Natural killer cell (primary cell): Measurements from ENCODE around the gene CENPB. TPM values are rescaled to one million over a fixed set of nuclear protein-coding genes. Genes with fewer than 3 reads are reported as not detected.
"Not testable (repeated sequence)": the region's sequence is repeated elsewhere in the genome, so short reads cannot be mapped to it uniquely, and the experiment has no call there.

Source experiments
- ATAC-seq, 3 donors: fragments of 150-1000 bp in 2 of 3; fragments of 200-7000 bp in 1 of 3; cut with Tn5 transposase; 1 replicate in 1 of 3; 2 replicates in 2 of 3; pipeline ENCODE4 v1.10.0; 2021; ENCODE audit warnings: mild to moderate bottlenecking in 2 of 3, moderate library complexity in 2 of 3
- DNase-seq, 2 donors: peaks; one replicate each; pipeline versions ENCODE4 v3.0.0 to v3.0.0-alpha.2; 2013 to 2021; ENCODE audit warnings: mixed read lengths in 1 of 2
- H3K27ac ChIP-seq: one replicate; pipeline ENCODE4 v1.5.1; 2013; ENCODE audit warnings: mild to moderate bottlenecking, low read length
- H3K27me3 ChIP-seq: one replicate; pipeline ENCODE4 v1.6.1; 2013; ENCODE audit warnings: low read length; ENCODE audit not compliant: control insufficient read depth, insufficient read depth
- H3K36me3 ChIP-seq: one replicate; pipeline ENCODE4 v1.6.1; 2013; ENCODE audit warnings: low read length; ENCODE audit not compliant: control insufficient read depth, insufficient read depth
- H3K4me1 ChIP-seq: one replicate; pipeline ENCODE4 v1.6.1; 2013; ENCODE audit warnings: low read length; ENCODE audit not compliant: control insufficient read depth, insufficient read depth
- H3K4me3 ChIP-seq: one replicate; pipeline ENCODE4 v1.5.1; 2013; ENCODE audit warnings: low read length
- H3K9me3 ChIP-seq: one replicate; pipeline ENCODE4 v1.6.1; 2013; ENCODE audit warnings: low read length; ENCODE audit not compliant: control insufficient read depth, insufficient read depth
- H3K27ac Mint-ChIP-seq, 2 donors: one replicate each; pipeline ENCODE4 v1.8.0; 2022; ENCODE audit warnings: mild to moderate bottlenecking in 2 of 2, mixed read lengths in 2 of 2, moderate library complexity in 1 of 2
- H3K27me3 Mint-ChIP-seq, 2 donors: one replicate each; pipeline ENCODE4 v1.8.0; 2022; ENCODE audit warnings: low read depth in 2 of 2, mixed read lengths in 2 of 2
- H3K36me3 Mint-ChIP-seq: one replicate; pipeline ENCODE4 v1.8.0; 2022; ENCODE audit warnings: mixed read lengths
- H3K4me1 Mint-ChIP-seq, 2 donors: one replicate each; pipeline ENCODE4 v1.8.0; 2022; ENCODE audit warnings: mixed read lengths in 2 of 2
- H3K4me3 Mint-ChIP-seq: one replicate; pipeline ENCODE4 v1.8.0; 2022; ENCODE audit warnings: mild to moderate bottlenecking, moderate library complexity, mixed read lengths
- H3K9me3 Mint-ChIP-seq, 2 donors: one replicate each; pipeline ENCODE4 v1.8.0; 2022; ENCODE audit warnings: mixed read lengths in 2 of 2
- WGBS: methylation state at CpG from one replicate; pipeline ENCODE4 v1.1.7; 2013; ENCODE audit warnings: missing lambda C conversion rate; ENCODE audit not compliant: insufficient coverage; 5-methylcytosine and 5-hydroxymethylcytosine counted together
- intact Hi-C: fragments of 100-400 bp; cut with micrococcal nuclease; formaldehyde crosslinking; loops from one replicate; pipeline ENCODE4 v1.14.2; 2022
- total RNA-seq, 4 donors: library from RNA; stranded (reverse); fragments of 120-200 nt in 1 of 4; gene quantifications; one replicate each; pipeline versions ENCODE4 v1.2.3 to v1.2.4, GENCODE V29; 2013 to 2022
- TF ChIP-seq, protein P1 (sequence below): fragments of 200-600 bp; IDR thresholded peaks from one replicate; pipeline ENCODE4 v1.8.0; 2022; ENCODE audit warnings: antibody characterized with exemption

The CENPB gene
- total RNA-seq, 3 donors from 2014 or later (not counting 1 experiment from before 2014, with no cell fraction given): 46.7 to 62.6 (median 55.4) TPM

DNA sequence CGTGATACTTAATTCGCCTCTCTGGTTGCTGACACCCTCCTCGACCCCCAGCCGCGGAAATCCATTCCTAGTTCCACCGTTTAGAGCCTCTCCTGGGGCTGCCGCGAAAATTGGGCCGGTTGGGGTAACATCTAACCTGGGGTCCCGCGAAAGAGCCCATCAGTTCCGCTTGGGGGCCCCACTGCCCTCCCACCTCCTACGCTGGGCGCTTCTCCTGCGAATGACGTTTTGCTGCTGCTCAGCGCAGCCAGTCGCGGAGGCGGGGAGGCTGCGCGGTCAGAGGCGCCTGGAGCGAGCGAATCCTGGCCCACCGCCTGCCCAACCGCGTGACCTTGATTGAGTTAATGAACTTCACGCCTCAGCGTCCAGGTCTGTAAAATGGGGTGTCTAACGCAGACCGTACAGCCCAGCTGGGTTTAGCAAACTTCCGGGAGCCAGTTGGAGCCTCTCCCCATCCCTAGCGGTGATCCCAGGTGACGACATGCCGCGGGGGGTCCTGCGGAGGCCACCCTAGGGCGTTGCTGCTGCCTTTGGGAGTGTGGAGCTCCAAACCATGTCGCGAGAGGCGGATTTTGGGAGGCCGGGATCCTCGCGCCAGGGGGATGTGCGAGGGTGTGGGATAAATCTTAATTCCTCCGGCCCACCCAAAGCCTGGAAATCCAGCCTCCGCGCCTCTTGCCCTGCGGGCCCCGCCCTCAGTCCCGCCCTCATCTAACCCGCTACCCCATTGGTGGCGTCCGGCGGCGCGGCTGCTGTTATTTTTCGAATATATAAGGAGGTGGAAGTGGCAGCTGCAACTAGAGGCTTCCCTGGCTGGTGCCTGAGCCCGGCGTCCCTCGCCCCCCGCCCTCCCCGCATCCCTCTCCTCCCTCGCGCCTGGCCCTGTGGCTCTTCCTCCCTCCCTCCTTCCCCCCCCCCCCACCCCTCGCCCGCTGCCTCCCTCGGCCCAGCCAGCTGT, 9.2 kb upstream of the CENPB start, which contains the start of gene CDC25B:
TSS of gene CDC25B (plus strand) at position 800 of the 958 bp plus-strand sequence. CDS start 222 bp downstream, outside the sequence.
- WGBS: under 1% methylated on average over 50 of the region's 69 CpGs
- H3K27ac ChIP-seq: peak within 1 kb of the TSS; percentile 99
- peak; percentile 85 to 93 (median 87) for ATAC-seq
- DNase-seq: peak; percentile 84 to 91
- peak within 1 kb of the TSS; percentile 96 for H3K27ac Mint-ChIP-seq
- H3K4me3 Mint-ChIP-seq: peak within 1 kb of the TSS; percentile 97
- peaks cover 16% of the 10 kb centered on the region for H3K36me3 ChIP-seq
- H3K9me3 Mint-ChIP-seq: no peaks in the 10 kb centered on the region
- H3K36me3 Mint-ChIP-seq: no peaks in the 10 kb centered on the region
- H3K27me3 ChIP-seq: no peaks in the 10 kb centered on the region
- intact Hi-C loops: loop anchor here (1.0 to 5.0 kb wide), 4 partner anchors 16 to 52 kb away; partner anchors contain the start of genes AP5S1 and MAVS
- no peaks in the 10 kb centered on the region for H3K27me3 Mint-ChIP-seq
- H3K9me3 ChIP-seq: no peaks in the 10 kb centered on the region
- H3K4me1 Mint-ChIP-seq: peaks cover 24 to 51% of the 10 kb centered on the region in 2 donors
- peak within 1 kb of the TSS; percentile 87 for H3K4me3 ChIP-seq
- TF ChIP-seq, protein P1, sequence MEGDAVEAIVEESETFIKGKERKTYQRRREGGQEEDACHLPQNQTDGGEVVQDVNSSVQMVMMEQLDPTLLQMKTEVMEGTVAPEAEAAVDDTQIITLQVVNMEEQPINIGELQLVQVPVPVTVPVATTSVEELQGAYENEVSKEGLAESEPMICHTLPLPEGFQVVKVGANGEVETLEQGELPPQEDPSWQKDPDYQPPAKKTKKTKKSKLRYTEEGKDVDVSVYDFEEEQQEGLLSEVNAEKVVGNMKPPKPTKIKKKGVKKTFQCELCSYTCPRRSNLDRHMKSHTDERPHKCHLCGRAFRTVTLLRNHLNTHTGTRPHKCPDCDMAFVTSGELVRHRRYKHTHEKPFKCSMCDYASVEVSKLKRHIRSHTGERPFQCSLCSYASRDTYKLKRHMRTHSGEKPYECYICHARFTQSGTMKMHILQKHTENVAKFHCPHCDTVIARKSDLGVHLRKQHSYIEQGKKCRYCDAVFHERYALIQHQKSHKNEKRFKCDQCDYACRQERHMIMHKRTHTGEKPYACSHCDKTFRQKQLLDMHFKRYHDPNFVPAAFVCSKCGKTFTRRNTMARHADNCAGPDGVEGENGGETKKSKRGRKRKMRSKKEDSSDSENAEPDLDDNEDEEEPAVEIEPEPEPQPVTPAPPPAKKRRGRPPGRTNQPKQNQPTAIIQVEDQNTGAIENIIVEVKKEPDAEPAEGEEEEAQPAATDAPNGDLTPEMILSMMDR: no peak
- peaks cover 57% of the 10 kb centered on the region for H3K4me1 ChIP-seq

DNA sequence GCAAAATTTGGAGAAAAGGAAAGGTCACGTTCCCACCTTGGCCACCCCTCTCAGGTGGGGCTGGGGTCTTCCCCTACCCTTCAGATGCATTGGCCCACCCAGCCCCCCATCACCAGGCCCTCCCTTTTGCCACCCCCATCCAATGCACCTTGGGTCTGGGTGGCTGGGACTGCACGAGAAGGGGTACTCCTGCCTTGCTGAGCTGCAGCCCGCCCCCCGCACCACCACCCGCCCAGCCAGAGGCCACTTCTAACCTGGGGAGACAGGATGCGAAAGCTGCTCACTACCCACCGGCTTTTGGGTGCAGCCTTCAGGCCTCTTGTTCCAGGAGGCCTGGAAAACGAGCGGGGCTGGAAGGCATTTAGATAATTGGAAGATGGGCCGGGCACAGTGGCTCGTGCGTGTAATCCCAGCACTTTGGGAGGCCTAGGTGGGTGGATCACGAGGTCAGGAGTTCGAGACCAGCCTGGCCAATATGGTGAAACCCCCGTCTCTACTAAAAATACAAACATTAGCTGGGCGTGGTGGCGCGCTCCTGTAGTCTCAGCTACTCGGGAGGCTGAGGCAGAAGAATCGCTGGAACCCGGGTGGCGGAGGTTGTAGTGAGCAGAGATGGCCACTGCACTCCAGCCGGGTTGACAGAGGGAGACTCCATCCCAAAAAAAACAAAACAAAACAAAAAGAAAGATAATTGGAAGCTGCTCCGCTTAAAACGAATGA, 8.3 kb upstream of the CENPB start:
- intact Hi-C loops: loop anchor here (1.0 to 5.0 kb wide), 4 partner anchors 16 to 52 kb away; partner anchors contain the start of genes AP5S1 and MAVS

DNA sequence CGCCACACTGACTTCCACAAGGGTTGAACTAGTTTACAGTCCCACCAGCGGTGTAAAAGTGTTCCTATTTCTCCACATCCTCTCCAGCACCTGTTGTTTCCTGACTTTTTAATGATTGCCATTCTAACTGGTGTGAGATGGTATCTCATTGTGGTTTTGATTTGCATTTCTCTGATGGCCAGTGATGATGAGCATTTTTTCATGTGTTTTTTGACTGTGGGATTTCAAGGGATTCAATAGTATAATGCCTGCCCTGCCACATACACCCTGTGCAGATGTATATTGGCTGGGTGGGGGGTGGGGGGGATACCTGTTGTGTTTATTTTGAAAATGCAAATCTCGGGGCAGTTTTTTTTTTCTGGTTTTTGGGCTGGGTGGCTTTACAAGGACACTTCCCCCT, 7.6 kb upstream of the CENPB start:
- H3K27ac ChIP-seq, ATAC-seq, H3K27me3 ChIP-seq, H3K27me3 Mint-ChIP-seq, DNase-seq, H3K27ac Mint-ChIP-seq, H3K9me3 ChIP-seq, H3K36me3 Mint-ChIP-seq, H3K36me3 ChIP-seq, H3K9me3 Mint-ChIP-seq, H3K4me3 ChIP-seq, intact Hi-C loops, H3K4me3 Mint-ChIP-seq: not testable (repeated sequence)
- peaks cover 41% of the 10 kb centered on the region for H3K4me1 ChIP-seq
- H3K4me1 Mint-ChIP-seq: peaks cover 21 to 36% of the 10 kb centered on the region in 2 donors
- WGBS: no CpG with 5 or more reads among the region's 3 CpGs

More for the DNA sequence above, 8.3 kb upstream of the CENPB start:
- ATAC-seq (no peak), DNase-seq (no peak)
- H3K36me3 Mint-ChIP-seq: no peaks in the 10 kb centered on the region
- 93% methylated on average over 25 of the region's 25 CpGs for WGBS
- H3K4me1 Mint-ChIP-seq: peaks cover 24 to 43% of the 10 kb centered on the region in 2 donors
- TF ChIP-seq, protein P1: no peak
- peak overlapping the region; percentile 96 for H3K27ac Mint-ChIP-seq
- peak overlapping the region; percentile 97 for H3K4me3 Mint-ChIP-seq
- no peaks in the 10 kb centered on the region for H3K9me3 Mint-ChIP-seq
- H3K9me3 ChIP-seq: no peaks in the 10 kb centered on the region
- H3K4me3 ChIP-seq: peak overlapping the region; percentile 87
- peaks cover 48% of the 10 kb centered on the region for H3K4me1 ChIP-seq
- peaks cover 7% of the 10 kb centered on the region for H3K36me3 ChIP-seq
- peak overlapping the region; percentile 99 for H3K27ac ChIP-seq
- no peaks in the 10 kb centered on the region for H3K27me3 ChIP-seq
- no peaks in the 10 kb centered on the region for H3K27me3 Mint-ChIP-seq

DNA sequence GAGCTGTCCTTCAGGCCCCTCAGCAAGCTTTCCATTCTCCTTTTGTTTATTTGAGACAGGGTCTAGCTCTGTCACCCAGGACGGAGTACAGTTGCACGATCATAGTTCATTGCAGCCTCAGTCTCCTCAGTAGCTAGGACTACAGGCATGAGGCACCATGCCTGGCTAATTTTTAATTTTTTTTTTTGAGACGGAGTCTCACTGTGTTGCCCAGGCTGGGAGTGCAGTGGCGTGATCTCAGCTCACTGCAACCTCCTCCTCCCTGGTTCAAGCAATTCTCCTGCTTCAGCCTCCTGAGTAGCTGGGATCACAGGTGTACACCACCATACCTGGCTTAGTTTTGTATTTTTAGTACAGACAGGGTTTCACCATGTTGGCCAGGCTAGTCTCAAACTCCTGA, 2.7 kb upstream of the CENPB start:
- H3K36me3 ChIP-seq, DNase-seq, H3K27ac ChIP-seq, H3K4me3 ChIP-seq, H3K9me3 Mint-ChIP-seq, H3K27me3 Mint-ChIP-seq, ATAC-seq, H3K27me3 ChIP-seq, H3K36me3 Mint-ChIP-seq, H3K9me3 ChIP-seq: not testable (repeated sequence)
- intact Hi-C loops: loop anchor here (10.0 kb wide), 1 partner anchor 296 kb away; no protein-coding TSS in a partner anchor
- 98% methylated on average over 4 of the region's 4 CpGs for WGBS
- peaks cover 25% of the 10 kb centered on the region for H3K4me1 ChIP-seq
- Mint-ChIP-seq H3K27ac (peak overlapping the region in 1 of 2 donors; percentile 43), H3K4me3 (peak overlapping the region; percentile 29), H3K4me1 (peaks cover 15 to 30% of the 10 kb centered on the region in 2 donors)
